Measurements from ENCODE around the gene CMBL. TPM values are rescaled to one million over a fixed set of nuclear protein-coding genes. Genes with fewer than 3 reads are reported as not detected.

CMBL gene
- total RNA-seq, 2 experiments from 2014 or later: 0.13 TPM; not detected in 1

DNA sequence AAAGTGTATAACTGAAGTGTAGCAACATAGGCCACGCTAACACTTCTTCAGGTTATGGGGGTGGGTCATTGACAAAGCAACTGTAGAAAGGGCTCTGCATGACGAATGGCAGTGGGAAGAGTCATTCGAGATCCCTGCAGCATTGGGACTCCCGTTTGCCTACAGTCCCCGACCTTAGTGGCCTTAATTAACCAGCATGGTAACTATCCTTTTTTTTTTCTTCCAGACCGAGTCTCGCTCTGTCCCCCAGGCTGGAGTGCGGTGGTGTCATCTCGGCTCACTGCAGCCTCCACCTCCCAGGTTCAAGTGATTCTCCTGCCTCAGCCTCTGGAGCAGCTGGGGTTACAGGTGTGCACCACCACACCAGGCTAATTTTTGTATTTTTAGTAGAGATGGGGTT is 14.2 kb upstream of the CMBL start:
- TF ChIP-seq EZH2phosphoT487 (IDR thresholded peaks at IDR 0.05; ENCODE audit: borderline replicate concordance, low read depth, low read length): no peak
- TF ChIP-seq, protein P1, sequence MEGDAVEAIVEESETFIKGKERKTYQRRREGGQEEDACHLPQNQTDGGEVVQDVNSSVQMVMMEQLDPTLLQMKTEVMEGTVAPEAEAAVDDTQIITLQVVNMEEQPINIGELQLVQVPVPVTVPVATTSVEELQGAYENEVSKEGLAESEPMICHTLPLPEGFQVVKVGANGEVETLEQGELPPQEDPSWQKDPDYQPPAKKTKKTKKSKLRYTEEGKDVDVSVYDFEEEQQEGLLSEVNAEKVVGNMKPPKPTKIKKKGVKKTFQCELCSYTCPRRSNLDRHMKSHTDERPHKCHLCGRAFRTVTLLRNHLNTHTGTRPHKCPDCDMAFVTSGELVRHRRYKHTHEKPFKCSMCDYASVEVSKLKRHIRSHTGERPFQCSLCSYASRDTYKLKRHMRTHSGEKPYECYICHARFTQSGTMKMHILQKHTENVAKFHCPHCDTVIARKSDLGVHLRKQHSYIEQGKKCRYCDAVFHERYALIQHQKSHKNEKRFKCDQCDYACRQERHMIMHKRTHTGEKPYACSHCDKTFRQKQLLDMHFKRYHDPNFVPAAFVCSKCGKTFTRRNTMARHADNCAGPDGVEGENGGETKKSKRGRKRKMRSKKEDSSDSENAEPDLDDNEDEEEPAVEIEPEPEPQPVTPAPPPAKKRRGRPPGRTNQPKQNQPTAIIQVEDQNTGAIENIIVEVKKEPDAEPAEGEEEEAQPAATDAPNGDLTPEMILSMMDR (conservative IDR thresholded peaks at IDR 0.05; ENCODE audit: low read length): no peak
- no peaks in the 10 kb centered on the region for H4K20me1 ChIP-seq (ENCODE audit: insufficient read depth, low read length)
- ChIA-PET CTCF (ENCODE audit: unreplicated experiment) (no interaction called here), POLR2A (interaction anchor here (0.6 kb wide), 1 partner anchor 1281 kb away, joined by 3 read pairs; no protein-coding TSS in a partner anchor)
- no peaks in the 10 kb centered on the region for H3K79me2 ChIP-seq (ENCODE audit: insufficient read depth, low read depth, low read length)
- no peak for DNase-seq (ENCODE audit: low spot score)
- H3K36me3 ChIP-seq (ENCODE audit: insufficient read depth, low read length): no peaks in the 10 kb centered on the region
- intact Hi-C loops (cut with micrococcal nuclease; ENCODE audit: unreplicated experiment): no loop called here
- H2AFZ ChIP-seq (ENCODE audit: low read length): no peak overlapping the region
- no peak overlapping the region for H3K4me3 ChIP-seq (ENCODE audit: low read depth, low read length, poor library complexity, severe bottlenecking)
- no peaks in the 10 kb centered on the region for H3K4me1 ChIP-seq (ENCODE audit: insufficient read depth, low read length, poor library complexity, severe bottlenecking)
- H3K27ac ChIP-seq (ENCODE audit: low read depth, low read length, poor library complexity, severe bottlenecking): no peak overlapping the region
- no peaks in the 10 kb centered on the region for H3K9me2 ChIP-seq (ENCODE audit: insufficient read depth, low read length)
- no peaks in the 10 kb centered on the region for H3K9me3 ChIP-seq (ENCODE audit: low read length)
- no TSS peak for BruUV-seq (replicated peaks)
- H3K4me2 ChIP-seq (ENCODE audit: low read length): no peak overlapping the region

DNA sequence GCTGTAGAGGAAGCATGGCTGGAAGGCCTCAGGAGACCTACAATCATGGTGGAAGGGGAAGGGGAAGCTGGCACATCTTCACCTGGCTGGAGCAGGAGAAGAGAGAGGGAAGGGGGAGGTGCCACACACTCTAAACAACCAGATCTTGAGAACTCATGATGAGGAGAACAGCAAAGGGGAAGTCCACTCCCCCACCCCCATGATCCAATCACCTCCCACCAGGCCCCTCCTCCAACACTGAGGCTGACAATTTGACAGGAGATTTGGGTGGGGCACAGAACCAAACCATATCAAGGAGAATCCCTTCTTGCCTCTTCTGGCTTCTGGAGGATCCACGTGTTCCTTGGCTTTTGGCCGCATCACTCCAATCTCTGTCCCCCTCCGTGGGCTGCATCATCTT is 13.1 kb upstream of the CMBL start:
- intact Hi-C loops (cut with micrococcal nuclease; ENCODE audit: unreplicated experiment): no loop called here
- Histone ChIP-seq H3K36me3 (ENCODE audit: insufficient read depth, low read length) (no peaks in the 10 kb centered on the region), H3K9me3 (ENCODE audit: low read length) (no peaks in the 10 kb centered on the region), H3K27ac (ENCODE audit: low read depth, low read length, poor library complexity, severe bottlenecking) (no peak overlapping the region), H2AFZ (ENCODE audit: low read length) (no peak overlapping the region), H3K4me2 (ENCODE audit: low read length) (no peak overlapping the region), H3K4me3 (ENCODE audit: low read depth, low read length, poor library complexity, severe bottlenecking) (no peak overlapping the region), H4K20me1 (ENCODE audit: insufficient read depth, low read length) (no peaks in the 10 kb centered on the region), H3K9me2 (ENCODE audit: insufficient read depth, low read length) (no peaks in the 10 kb centered on the region), H3K79me2 (ENCODE audit: insufficient read depth, low read depth, low read length) (no peaks in the 10 kb centered on the region), H3K4me1 (ENCODE audit: insufficient read depth, low read length, poor library complexity, severe bottlenecking) (no peaks in the 10 kb centered on the region)
- ChIA-PET CTCF (ENCODE audit: unreplicated experiment) (no interaction called here), POLR2A (interaction anchor here (0.6 to 0.7 kb wide), 2 partner anchors 12 to 28 kb away, joined by 3 read pairs; no protein-coding TSS in a partner anchor)
- DNase-seq (ENCODE audit: low spot score): no peak
- no TSS peak for BruUV-seq (replicated peaks)
- TF ChIP-seq, protein P1 (conservative IDR thresholded peaks at IDR 0.05; ENCODE audit: low read length): no peak
- TF ChIP-seq EZH2phosphoT487 (IDR thresholded peaks at IDR 0.05; ENCODE audit: borderline replicate concordance, low read depth, low read length): no peak

DNA sequence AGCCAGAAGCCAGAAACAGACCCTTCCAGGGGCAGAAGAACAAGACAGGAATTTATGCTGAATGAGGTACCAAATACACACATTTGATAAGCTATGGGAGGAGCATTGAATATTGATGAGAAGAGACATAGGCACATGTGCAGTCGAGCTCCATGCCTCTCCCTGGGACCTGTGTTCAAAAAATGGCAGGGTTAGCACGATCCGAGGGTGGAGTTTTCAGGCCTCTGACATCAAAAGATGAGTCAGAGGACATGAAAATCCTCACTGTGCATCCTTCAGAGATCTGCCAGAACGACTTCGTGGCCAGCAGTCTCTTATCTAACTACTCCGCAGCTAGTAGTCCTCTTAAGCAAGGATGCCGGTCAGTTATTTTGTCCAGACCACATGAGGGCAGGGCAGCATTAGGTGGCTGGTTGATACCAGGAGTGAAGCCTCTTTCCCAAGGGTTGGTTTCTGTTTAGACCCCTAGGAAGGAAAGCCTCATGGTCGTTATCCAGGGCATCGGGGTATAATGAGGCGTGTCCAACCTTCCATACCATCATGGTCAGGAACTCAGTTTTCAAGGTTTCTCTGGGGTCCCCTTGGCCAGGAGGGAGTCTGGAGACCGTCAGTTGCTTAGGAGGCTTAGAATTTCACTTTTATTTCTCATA is 11.6 kb upstream of the CMBL start:
- no TSS peak for BruUV-seq (replicated peaks)
- ChIA-PET CTCF (ENCODE audit: unreplicated experiment) (no interaction called here), POLR2A (no interaction called here)
- Histone ChIP-seq H3K9me2 (ENCODE audit: insufficient read depth, low read length) (no peaks in the 10 kb centered on the region), H3K4me1 (ENCODE audit: insufficient read depth, low read length, poor library complexity, severe bottlenecking) (no peaks in the 10 kb centered on the region), H2AFZ (ENCODE audit: low read length) (no peak overlapping the region), H3K36me3 (ENCODE audit: insufficient read depth, low read length) (no peaks in the 10 kb centered on the region), H3K4me2 (ENCODE audit: low read length) (no peak overlapping the region), H3K79me2 (ENCODE audit: insufficient read depth, low read depth, low read length) (no peaks in the 10 kb centered on the region), H4K20me1 (ENCODE audit: insufficient read depth, low read length) (no peaks in the 10 kb centered on the region), H3K9me3 (ENCODE audit: low read length) (no peaks in the 10 kb centered on the region), H3K4me3 (ENCODE audit: low read depth, low read length, poor library complexity, severe bottlenecking) (no peak overlapping the region), H3K27ac (ENCODE audit: low read depth, low read length, poor library complexity, severe bottlenecking) (no peak overlapping the region)
- TF ChIP-seq EZH2phosphoT487 (IDR thresholded peaks at IDR 0.05; ENCODE audit: borderline replicate concordance, low read depth, low read length): no peak
- TF ChIP-seq, protein P1 (conservative IDR thresholded peaks at IDR 0.05; ENCODE audit: low read length): no peak
- no peak for DNase-seq (ENCODE audit: low spot score)
- intact Hi-C loops (cut with micrococcal nuclease; ENCODE audit: unreplicated experiment): no loop called here
